MM.1S (cell line): ENCODE results near the gene SDK1.

Source experiments
- DNase-seq: peaks from one replicate; pipeline ENCODE4 v3.0.0-alpha.2; 2015
- H2AFZ ChIP-seq: fragments of 300-600 bp; sonication (generic); 2 replicates; pipeline ENCODE4 v1.6.0; 2016; ENCODE audit warnings: antibody characterized with exemption, low read length
- H3F3A ChIP-seq: fragments of 300-600 bp; sonication (generic); 2 replicates; pipeline ENCODE4 v1.6.1; 2016; ENCODE audit warnings: mild to moderate bottlenecking, antibody characterized with exemption, low read length, moderate library complexity, mixed read lengths; ENCODE audit not compliant: insufficient read depth
- H3K27ac ChIP-seq: fragments of 300-600 bp; sonication (generic); 2 replicates; pipeline ENCODE4 v1.5.1; 2016; ENCODE audit warnings: mild to moderate bottlenecking, low read length
- H3K27me3 ChIP-seq: fragments of 300-600 bp; sonication (generic); replicated peaks from 2 replicates; pipeline ENCODE4 v1.6.0; 2016; ENCODE audit warnings: low read length; ENCODE audit not compliant: insufficient read depth
- H3K36me3 ChIP-seq: fragments of 300-600 bp; sonication (generic); replicated peaks from 2 replicates; pipeline ENCODE4 v1.6.1; 2016; ENCODE audit warnings: mild to moderate bottlenecking, low read length, mixed read lengths; ENCODE audit not compliant: insufficient read depth
- H3K4me1 ChIP-seq: fragments of 300-600 bp; sonication (generic); 2 replicates; pipeline ENCODE4 v1.6.1; 2016; ENCODE audit warnings: low read length, mixed read lengths
- H3K4me2 ChIP-seq: fragments of 300-600 bp; sonication (generic); 2 replicates; pipeline ENCODE4 v1.6.0; 2016; ENCODE audit warnings: low read depth, low read length
- H3K4me3 ChIP-seq: fragments of 300-600 bp; sonication (generic); 2 replicates; pipeline ENCODE4 v1.5.1; 2016; ENCODE audit warnings: low read length, mixed read lengths
- H3K79me2 ChIP-seq: fragments of 300-600 bp; sonication (generic); 2 replicates; pipeline ENCODE4 v1.6.1; 2016; ENCODE audit warnings: mixed run types, low read length, mixed read lengths
- H3K9ac ChIP-seq: fragments of 300-600 bp; sonication (generic); 2 replicates; pipeline ENCODE4 v1.6.1; 2016; ENCODE audit warnings: low read length, mixed read lengths
- H3K9me2 ChIP-seq: fragments of 300-600 bp; sonication (generic); replicated peaks from 2 replicates; pipeline ENCODE4 v1.6.1; 2016; ENCODE audit warnings: mild to moderate bottlenecking, low read length, mixed read lengths; ENCODE audit not compliant: insufficient read depth
- H3K9me3 ChIP-seq: fragments of 300-600 bp; sonication (generic); replicated peaks from 2 replicates; pipeline ENCODE4 v1.6.1; 2016; ENCODE audit warnings: mild to moderate bottlenecking, low read length, mixed read lengths; ENCODE audit not compliant: insufficient read depth
- H4K20me1 ChIP-seq: fragments of 300-600 bp; sonication (generic); 2 replicates; pipeline ENCODE4 v1.6.1; 2016; ENCODE audit warnings: mild to moderate bottlenecking, low read length, moderate library complexity, mixed read lengths; ENCODE audit not compliant: insufficient read depth
- EZH2 ChIP-seq: fragments of 300-600 bp; sonication (generic); optimal IDR thresholded peaks from 2 replicates; pipeline ENCODE3; 2017; ENCODE audit warnings: low read depth, mild to moderate bottlenecking, antibody characterized with exemption, low read length, mixed read lengths
- EZH2phosphoT487 ChIP-seq: fragments of 300-600 bp; sonication (generic); IDR thresholded peaks from 2 replicates; pipeline ENCODE4 v1.6.1; 2018; ENCODE audit warnings: antibody characterized with exemption, low read length
- TF ChIP-seq, protein P1 (sequence below): fragments of 300-600 bp; sonication (generic); IDR thresholded peaks from 2 replicates; pipeline ENCODE4 v1.5.1; 2016; ENCODE audit warnings: antibody characterized with exemption, low read length, mixed read lengths

The SDK1 gene

DNA sequence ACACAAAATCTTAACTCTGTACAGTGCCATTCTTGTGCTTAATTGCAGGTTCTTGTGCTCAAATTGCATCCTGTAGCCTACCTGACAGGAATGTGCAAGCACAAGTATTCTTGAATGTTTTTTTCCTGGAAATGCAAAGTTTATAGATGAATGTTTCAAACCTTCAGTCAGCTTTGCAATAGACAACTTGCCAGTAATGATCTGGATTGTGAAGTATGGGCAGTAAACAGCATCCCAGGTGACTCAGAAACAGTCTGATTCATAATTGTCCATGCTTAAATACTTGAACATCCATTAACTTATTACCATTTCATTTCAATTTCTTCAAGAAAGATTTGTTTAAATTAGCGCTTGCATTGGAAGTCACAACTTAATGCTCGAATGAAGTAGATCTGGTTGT lies 347.2 kb downstream of the SDK1 start:
- Histone ChIP-seq H3K4me1 (no peaks in the 10 kb centered on the region), H3K27me3 (no peaks in the 10 kb centered on the region), H3K27ac (no peak overlapping the region), H2AFZ (no peak overlapping the region), H3K4me2 (no peak overlapping the region), H3K9me2 (no peaks in the 10 kb centered on the region), H3K79me2 (no peaks in the 10 kb centered on the region), H3K9ac (no peak overlapping the region), H3F3A (no peaks in the 10 kb centered on the region), H4K20me1 (no peaks in the 10 kb centered on the region), H3K9me3 (no peaks in the 10 kb centered on the region), H3K4me3 (no peak overlapping the region), H3K36me3 (no peaks in the 10 kb centered on the region)
- no peak for DNase-seq
- TF ChIP-seq, protein P1, sequence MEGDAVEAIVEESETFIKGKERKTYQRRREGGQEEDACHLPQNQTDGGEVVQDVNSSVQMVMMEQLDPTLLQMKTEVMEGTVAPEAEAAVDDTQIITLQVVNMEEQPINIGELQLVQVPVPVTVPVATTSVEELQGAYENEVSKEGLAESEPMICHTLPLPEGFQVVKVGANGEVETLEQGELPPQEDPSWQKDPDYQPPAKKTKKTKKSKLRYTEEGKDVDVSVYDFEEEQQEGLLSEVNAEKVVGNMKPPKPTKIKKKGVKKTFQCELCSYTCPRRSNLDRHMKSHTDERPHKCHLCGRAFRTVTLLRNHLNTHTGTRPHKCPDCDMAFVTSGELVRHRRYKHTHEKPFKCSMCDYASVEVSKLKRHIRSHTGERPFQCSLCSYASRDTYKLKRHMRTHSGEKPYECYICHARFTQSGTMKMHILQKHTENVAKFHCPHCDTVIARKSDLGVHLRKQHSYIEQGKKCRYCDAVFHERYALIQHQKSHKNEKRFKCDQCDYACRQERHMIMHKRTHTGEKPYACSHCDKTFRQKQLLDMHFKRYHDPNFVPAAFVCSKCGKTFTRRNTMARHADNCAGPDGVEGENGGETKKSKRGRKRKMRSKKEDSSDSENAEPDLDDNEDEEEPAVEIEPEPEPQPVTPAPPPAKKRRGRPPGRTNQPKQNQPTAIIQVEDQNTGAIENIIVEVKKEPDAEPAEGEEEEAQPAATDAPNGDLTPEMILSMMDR, result no peak
- TF ChIP-seq EZH2, result no peak
- TF ChIP-seq EZH2phosphoT487, result no peak

DNA sequence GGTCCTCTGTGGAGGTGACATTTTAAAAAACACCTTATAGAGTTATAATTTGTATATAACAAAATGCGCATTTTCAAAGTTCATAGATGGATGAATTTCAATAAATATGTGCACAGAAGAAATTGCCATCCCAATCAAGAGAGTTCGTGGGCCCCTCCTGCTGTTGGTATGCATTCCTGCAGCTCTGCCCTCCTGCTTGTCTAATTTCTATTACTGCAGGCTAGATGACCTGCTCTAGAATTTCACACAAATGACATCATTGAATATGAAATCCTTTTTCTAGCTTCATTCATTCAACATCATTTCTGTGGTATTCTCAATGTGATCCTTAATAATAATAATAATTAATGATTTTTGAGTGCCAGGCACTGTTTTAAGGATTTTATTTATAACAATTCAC lies 348.2 kb downstream of the SDK1 start:
- Histone ChIP-seq H3F3A (no peaks in the 10 kb centered on the region), H3K9me2 (no peaks in the 10 kb centered on the region), H3K9me3 (no peaks in the 10 kb centered on the region), H3K36me3 (no peaks in the 10 kb centered on the region), H4K20me1 (no peaks in the 10 kb centered on the region), H3K79me2 (no peaks in the 10 kb centered on the region), H3K4me3 (no peak overlapping the region), H3K4me2 (no peak overlapping the region), H3K4me1 (no peaks in the 10 kb centered on the region), H3K9ac (no peak overlapping the region), H3K27me3 (no peaks in the 10 kb centered on the region), H3K27ac (no peak overlapping the region), H2AFZ (no peak overlapping the region)
- no peak for DNase-seq
- TF ChIP-seq EZH2 (no peak), EZH2phosphoT487 (no peak)
- TF ChIP-seq, protein P1, result no peak

DNA sequence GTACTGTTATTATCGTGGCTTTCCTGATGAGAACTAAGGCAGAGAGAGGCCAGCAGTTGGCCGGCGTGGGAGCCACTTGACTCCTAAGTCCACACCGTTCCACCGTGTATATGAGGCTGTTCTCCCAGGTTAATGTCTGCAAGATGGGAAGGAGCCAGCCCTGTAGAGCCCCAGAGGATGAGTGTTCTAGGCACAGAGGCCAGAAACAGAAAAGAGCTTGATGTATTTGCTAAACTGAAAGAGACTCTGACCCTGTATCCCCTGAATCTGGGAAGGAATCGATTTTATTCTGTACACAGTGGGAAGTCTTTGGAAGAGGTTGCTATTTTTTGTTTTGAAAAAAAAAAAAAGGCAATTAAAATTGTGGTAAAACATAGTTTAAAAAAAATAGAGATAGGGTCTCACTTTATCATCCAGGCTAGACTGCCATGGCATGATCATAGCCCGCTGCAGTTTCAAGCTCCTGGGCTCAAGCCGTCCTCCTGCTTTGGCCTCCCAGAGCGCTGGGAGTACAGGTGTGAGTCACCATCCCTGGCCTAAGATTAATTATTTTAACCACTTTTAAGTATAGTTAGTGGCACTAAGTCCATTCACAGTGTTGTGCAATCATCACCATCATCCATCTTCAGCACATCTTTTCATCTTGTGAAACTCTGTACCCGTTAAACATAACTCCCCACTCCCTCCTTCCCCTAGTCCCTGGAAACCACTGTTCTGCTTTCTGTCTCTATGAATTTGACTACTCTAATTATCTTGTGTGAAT lies 348.8 kb downstream of the SDK1 start:
- Histone ChIP-seq H3K4me3 (no peak overlapping the region), H3K9ac (no peak overlapping the region), H3K4me2 (no peak overlapping the region), H3K36me3 (no peaks in the 10 kb centered on the region), H4K20me1 (no peaks in the 10 kb centered on the region), H3K79me2 (no peaks in the 10 kb centered on the region), H3K27me3 (no peaks in the 10 kb centered on the region), H3K4me1 (no peaks in the 10 kb centered on the region), H3K9me2 (no peaks in the 10 kb centered on the region), H3F3A (no peaks in the 10 kb centered on the region), H2AFZ (no peak overlapping the region), H3K27ac (no peak overlapping the region), H3K9me3 (no peaks in the 10 kb centered on the region)
- TF ChIP-seq, protein P1, result no peak
- no peak for TF ChIP-seq EZH2phosphoT487
- TF ChIP-seq EZH2, result no peak
- no peak for DNase-seq
